Testis (tissue), 3 donors: ENCODE measurements around the gene CECR2. TPM values are rescaled to one million over a fixed set of nuclear protein-coding genes. Genes with fewer than 3 reads are reported as not detected.

Experiments used
- DNase-seq: peaks from one replicate; pipeline ENCODE4 v3.0.0-alpha.2; 2019
- H3K27ac ChIP-seq, 2 donors: fragments of 200-600 bp; sonication (generic); one replicate each; pipeline ENCODE4 v1.5.1; 2019
- H3K27me3 ChIP-seq: fragments of 200-600 bp; sonication (generic); one replicate; pipeline ENCODE4 v1.5.1; 2019
- H3K36me3 ChIP-seq: fragments of 200-600 bp; sonication (generic); one replicate; pipeline ENCODE4 v1.5.1; 2017; ENCODE audit warnings: low read depth; ENCODE audit errors: missing control alignments
- H3K4me1 ChIP-seq: fragments of 200-600 bp; sonication (generic); one replicate; pipeline ENCODE4 v1.5.1; 2019
- H3K4me3 ChIP-seq, 2 donors: fragments of 200-600 bp; sonication (generic); one replicate each; pipeline ENCODE4 v1.5.1; 2017 to 2019
- H3K9me3 ChIP-seq: fragments of 200-600 bp; sonication (generic); one replicate; pipeline ENCODE4 v1.5.1; 2017
- POLR2A ChIP-seq: fragments of 450-650 bp; IDR thresholded peaks from one replicate; pipeline ENCODE4 v1.6.1; 2017; ENCODE audit warnings: antibody characterized with exemption, mild to moderate bottlenecking, moderate library complexity
- WGBS, 2 donors: methylation state at CpG; one replicate each; pipeline ENCODE4 v1.1.5; 2018; 5-methylcytosine and 5-hydroxymethylcytosine counted together
- intact Hi-C: fragments of 100-400 bp; cut with DNase I; formaldehyde crosslinking; loops from one replicate; pipeline ENCODE4 v1.15.1; 2023; ENCODE audit warnings: low total_unique reads
- polyA plus RNA-seq: library from polyadenylated mRNA; stranded (reverse); fragments of 350-450 nt; fragmentation: Illumina TruSeq; extraction: RNeasy Lipid Tissue Mini Kit (QIAGEN cat#74804); gene quantifications from one replicate; pipeline ENCODE4 v1.2.3, GENCODE V29; 2014; ENCODE audit warnings: low read depth, low replicate concordance; ENCODE audit not compliant: insufficient read depth
- total RNA-seq, 2 donors: library from RNA; depleted of rRNA; stranded (reverse); fragments of >200 nt; gene quantifications; one replicate each; pipeline ENCODE4 v1.2.3, GENCODE V29; 2016
- TF ChIP-seq, protein P1 (sequence below), 3 experiments: fragments of 450-650 bp in 2 of 3; fragments of 200-600 bp in 1 of 3; sonication (generic) in 1 of 3; IDR thresholded peaks; one replicate each; pipeline ENCODE4 v1.5.1; 2016 to 2019; ENCODE audit warnings: antibody characterized with exemption in 3 of 3, mild to moderate bottlenecking in 2 of 3, moderate library complexity in 1 of 3

CECR2 gene
- total and polyA plus RNA-seq, 3 donors from 2014 or later, result 7.1 to 18.7 (median 16.8) TPM

- Histone ChIP-seq H3K27me3 (no peaks in the 10 kb centered on the region), H3K9me3 (no peaks in the 10 kb centered on the region), H3K27ac (no peak overlapping the region), H3K4me3 (no peak overlapping the region), H3K36me3 (no peaks in the 10 kb centered on the region), H3K4me1 (no peaks in the 10 kb centered on the region)
- WGBS, 2 donors, result 90% methylated on average over 2 of the region's 2 CpGs
- TF ChIP-seq, protein P1, sequence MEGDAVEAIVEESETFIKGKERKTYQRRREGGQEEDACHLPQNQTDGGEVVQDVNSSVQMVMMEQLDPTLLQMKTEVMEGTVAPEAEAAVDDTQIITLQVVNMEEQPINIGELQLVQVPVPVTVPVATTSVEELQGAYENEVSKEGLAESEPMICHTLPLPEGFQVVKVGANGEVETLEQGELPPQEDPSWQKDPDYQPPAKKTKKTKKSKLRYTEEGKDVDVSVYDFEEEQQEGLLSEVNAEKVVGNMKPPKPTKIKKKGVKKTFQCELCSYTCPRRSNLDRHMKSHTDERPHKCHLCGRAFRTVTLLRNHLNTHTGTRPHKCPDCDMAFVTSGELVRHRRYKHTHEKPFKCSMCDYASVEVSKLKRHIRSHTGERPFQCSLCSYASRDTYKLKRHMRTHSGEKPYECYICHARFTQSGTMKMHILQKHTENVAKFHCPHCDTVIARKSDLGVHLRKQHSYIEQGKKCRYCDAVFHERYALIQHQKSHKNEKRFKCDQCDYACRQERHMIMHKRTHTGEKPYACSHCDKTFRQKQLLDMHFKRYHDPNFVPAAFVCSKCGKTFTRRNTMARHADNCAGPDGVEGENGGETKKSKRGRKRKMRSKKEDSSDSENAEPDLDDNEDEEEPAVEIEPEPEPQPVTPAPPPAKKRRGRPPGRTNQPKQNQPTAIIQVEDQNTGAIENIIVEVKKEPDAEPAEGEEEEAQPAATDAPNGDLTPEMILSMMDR (IDR thresholded peaks at IDR 0.05), result no peak
- TF ChIP-seq POLR2A, result no peak
- intact Hi-C loops, result no loop called here
- DNase-seq, result no peak
These were observed 68.8 kb downstream of the CECR2 start for GRCh38 chr22:17438026-17438425.

DNA sequence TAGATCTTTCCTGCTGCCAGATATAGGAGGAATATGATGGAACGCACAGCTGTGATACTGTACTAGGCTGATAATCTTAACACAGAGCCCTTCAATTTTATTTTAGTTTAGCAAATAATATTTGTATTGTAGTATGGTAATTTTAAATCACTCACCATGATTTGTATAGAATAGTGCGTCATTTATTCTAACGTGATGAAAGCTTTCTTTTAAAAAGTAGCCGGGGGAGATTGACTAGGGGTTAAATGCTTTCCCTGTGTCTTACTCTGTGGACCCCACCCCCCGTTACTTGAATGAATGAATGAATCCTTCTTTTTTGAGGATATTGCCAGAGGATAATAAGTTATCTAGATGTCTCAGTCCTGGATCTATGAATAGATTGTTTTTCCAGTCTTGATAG is 72.1 kb downstream of the CECR2 start:
- Histone ChIP-seq H3K36me3 (no peaks in the 10 kb centered on the region), H3K4me3 (no peak overlapping the region), H3K27me3 (no peaks in the 10 kb centered on the region), H3K27ac (no peak overlapping the region), H3K4me1 (no peaks in the 10 kb centered on the region), H3K9me3 (no peaks in the 10 kb centered on the region)
- TF ChIP-seq, protein P1 (IDR thresholded peaks at IDR 0.05), result no peak
- TF ChIP-seq POLR2A, result no peak
- intact Hi-C loops, result no loop called here
- WGBS, 2 donors, result 87 to 90% methylated on average over 5 of the region's 5 CpGs
- no peak for DNase-seq

DNA sequence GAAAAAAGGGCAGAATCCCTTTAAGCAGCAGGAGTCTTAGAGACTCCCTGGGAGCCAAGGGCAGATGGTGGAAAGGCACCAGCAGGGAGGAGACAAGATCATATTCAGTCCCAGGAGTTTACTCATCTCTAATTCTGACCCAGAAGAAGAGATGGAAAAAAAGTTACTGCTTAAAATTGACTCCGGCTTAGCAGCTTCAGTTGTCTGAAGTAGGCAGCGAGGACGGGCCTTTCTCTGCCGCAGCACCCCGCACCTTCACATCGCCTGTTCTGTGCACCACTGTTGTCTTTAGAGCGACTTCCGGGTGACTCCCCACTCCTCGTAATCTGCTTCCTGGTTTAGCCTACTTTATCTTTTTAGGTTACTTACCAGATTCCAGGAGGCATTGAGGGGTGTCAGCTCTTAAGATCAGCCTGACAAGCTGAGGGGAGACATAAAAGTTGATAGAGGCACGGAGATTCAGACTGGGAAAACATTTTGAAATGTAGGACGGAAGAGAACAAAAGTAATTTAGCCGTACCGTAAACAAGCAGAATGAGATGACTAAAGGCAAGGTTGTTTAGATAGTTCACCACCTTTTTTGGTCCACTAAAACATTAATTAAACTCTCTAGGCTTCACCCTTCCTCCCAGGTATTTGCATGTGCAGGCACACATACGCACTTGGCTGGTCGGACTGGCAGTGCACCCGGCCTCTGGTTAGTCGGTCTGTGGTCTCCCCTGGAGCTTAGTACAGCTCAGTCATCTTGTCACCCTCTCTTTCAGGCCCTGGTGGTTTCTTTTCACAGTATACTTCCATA is 74.3 kb downstream of the CECR2 start:
- Histone ChIP-seq H3K9me3 (no peaks in the 10 kb centered on the region), H3K36me3 (no peaks in the 10 kb centered on the region), H3K27me3 (no peaks in the 10 kb centered on the region), H3K4me3 (no peak overlapping the region), H3K4me1 (no peaks in the 10 kb centered on the region), H3K27ac (no peak overlapping the region)
- WGBS, 2 donors, result 79 to 81% methylated on average over 17 of the region's 17 CpGs
- intact Hi-C loops, result no loop called here
- no peak for DNase-seq
- TF ChIP-seq, protein P1 (IDR thresholded peaks at IDR 0.05), result no peak
- no peak for TF ChIP-seq POLR2A

- Histone ChIP-seq H3K4me3 (no peak overlapping the region), H3K4me1 (no peaks in the 10 kb centered on the region), H3K36me3 (no peaks in the 10 kb centered on the region), H3K27ac (no peak overlapping the region), H3K9me3 (no peaks in the 10 kb centered on the region), H3K27me3 (no peaks in the 10 kb centered on the region)
- TF ChIP-seq, protein P1 (IDR thresholded peaks at IDR 0.05), result no peak
- no peak for TF ChIP-seq POLR2A
- intact Hi-C loops, result no loop called here
- WGBS, 2 donors, result 91 to 92% methylated on average over 6 of the region's 6 CpGs
- no peak for DNase-seq
These were observed 74.9 kb downstream of the CECR2 start for GRCh38 chr22:17444204-17444504.

GRCh38 chr22:17446698-17447097 is 77.4 kb downstream of the CECR2 start:
- Histone ChIP-seq H3K4me3 (peak overlapping the region; percentile 15 to 34), H3K27me3 (no peaks in the 10 kb centered on the region), H3K4me1 (no peaks in the 10 kb centered on the region), H3K36me3 (no peaks in the 10 kb centered on the region), H3K9me3 (no peaks in the 10 kb centered on the region), H3K27ac (no peak overlapping the region)
- no peak for TF ChIP-seq POLR2A
- TF ChIP-seq, protein P1 (IDR thresholded peaks at IDR 0.05), result no peak
- DNase-seq, result peak; percentile 61
- WGBS, 2 donors, result 81 to 83% methylated on average over 10 of the region's 10 CpGs
- intact Hi-C loops, result no loop called here
